Measurements from ENCODE around the gene AP1M1. TPM values are rescaled to one million over a fixed set of nuclear protein-coding genes. Genes with fewer than 3 reads are reported as not detected.

Gene AP1M1
- total RNA-seq, 5 donors from 2014 or later (not counting 1 experiment from before 2014, with no cell fraction given), result 94.9 to 171 (median 133) TPM

- Mint-ChIP-seq H3K9me3 (no peaks in the 10 kb centered on the region), H3K4me3 (peak overlapping the region in 1 of 3 donors; percentile 44), H3K27me3 (no peaks in the 10 kb centered on the region), H3K4me1 (peaks cover 9 to 33% (median 10%) of the 10 kb centered on the region in 3 donors), H3K36me3 (no peaks in the 10 kb centered on the region), H3K27ac (peak overlapping the region in 1 of 2 donors; percentile 41)
- WGBS (ENCODE audit: insufficient coverage), result 95% methylated on average over 7 of the region's 10 CpGs
- POLR2A ChIA-PET, result no interaction called here
- Histone ChIP-seq H3K27me3 (replicated peaks in 1 of 2; ENCODE audit: control insufficient read depth in 2 of 2, extremely low read depth in 1 of 2, insufficient read depth in 2 of 2, low read length in 1 of 2) (no peaks in the 10 kb centered on the region), H3K27ac (ENCODE audit: low read length) (no peak overlapping the region), H3K36me3 (ENCODE audit: control insufficient read depth in 2 of 2, extremely low read depth in 1 of 2, insufficient read depth in 1 of 2, low read length in 1 of 2) (no peaks in the 10 kb centered on the region), H3K4me1 (ENCODE audit: control insufficient read depth in 1 of 2, extremely low read depth in 1 of 2, insufficient read depth in 2 of 2, low read length in 2 of 2) (peaks cover 12 to 30% of the 10 kb centered on the region in 2 experiments), H3K4me3 (ENCODE audit: control insufficient read depth in 1 of 2, extremely low read depth in 1 of 2, low read length in 1 of 2) (no peak overlapping the region), H3K9me3 (no peaks in the 10 kb centered on the region)
- ATAC-seq (replicated peaks in 1 of 4), result no peak
- CTCF ChIA-PET, result no interaction called here
- no peak for DNase-seq
Observed at GRCh38 chr19:16249826-16250404, 52.2 kb downstream of the AP1M1 start.

GRCh38 chr19:16252459-16253205, 54.9 kb downstream of the AP1M1 start:
- CTCF ChIA-PET, result no interaction called here
- Mint-ChIP-seq H3K4me3 (no peak overlapping the region), H3K27ac (no peak overlapping the region), H3K36me3 (no peaks in the 10 kb centered on the region), H3K27me3 (no peaks in the 10 kb centered on the region), H3K4me1 (peaks cover 5 to 28% (median 7%) of the 10 kb centered on the region in 3 donors), H3K9me3 (no peaks in the 10 kb centered on the region)
- DNase-seq (no peak), ATAC-seq (replicated peaks in 1 of 4) (no peak)
- 95% methylated on average over 21 of the region's 23 CpGs for WGBS (ENCODE audit: insufficient coverage)
- POLR2A ChIA-PET, result interaction anchor here in 1 of 2 donors (0.6 kb wide), 1 partner anchor 157 kb away, joined by 3 read pairs; no protein-coding TSS in a partner anchor
- Histone ChIP-seq H3K9me3 (no peaks in the 10 kb centered on the region), H3K4me1 (ENCODE audit: control insufficient read depth in 1 of 2, extremely low read depth in 1 of 2, insufficient read depth in 2 of 2, low read length in 2 of 2) (peaks cover 3 to 34% of the 10 kb centered on the region in 2 experiments), H3K27me3 (replicated peaks in 1 of 2; ENCODE audit: control insufficient read depth in 2 of 2, extremely low read depth in 1 of 2, insufficient read depth in 2 of 2, low read length in 1 of 2) (no peaks in the 10 kb centered on the region), H3K4me3 (ENCODE audit: control insufficient read depth in 1 of 2, extremely low read depth in 1 of 2, low read length in 1 of 2) (no peak overlapping the region), H3K36me3 (ENCODE audit: control insufficient read depth in 2 of 2, extremely low read depth in 1 of 2, insufficient read depth in 1 of 2, low read length in 1 of 2) (no peaks in the 10 kb centered on the region), H3K27ac (ENCODE audit: low read length) (no peak overlapping the region)

GRCh38 chr19:16254851-16255408, 57.2 kb downstream of the AP1M1 start:
- no peak overlapping the region for H3K27ac ChIP-seq (ENCODE audit: low read length)
- H3K36me3 Mint-ChIP-seq, result no peaks in the 10 kb centered on the region
- H3K4me1 Mint-ChIP-seq, result peaks cover 13 to 34% (median 13%) of the 10 kb centered on the region in 3 donors
- ChIA-PET POLR2A (interaction anchor here in 1 of 2 donors (0.7 kb wide), 1 partner anchor 653 kb away, joined by 14 read pairs; no protein-coding TSS in a partner anchor), CTCF (interaction anchor here in 1 of 2 donors (0.8 kb wide), 1 partner anchor 74 kb away, joined by 3 read pairs; no protein-coding TSS in a partner anchor)
- no peaks in the 10 kb centered on the region for H3K36me3 ChIP-seq (ENCODE audit: control insufficient read depth in 2 of 2, extremely low read depth in 1 of 2, insufficient read depth in 1 of 2, low read length in 1 of 2)
- no peaks in the 10 kb centered on the region for H3K9me3 Mint-ChIP-seq
- H3K27me3 ChIP-seq (replicated peaks in 1 of 2; ENCODE audit: control insufficient read depth in 2 of 2, extremely low read depth in 1 of 2, insufficient read depth in 2 of 2, low read length in 1 of 2), result no peaks in the 10 kb centered on the region
- no peak for ATAC-seq (replicated peaks in 1 of 4)
- DNase-seq, result no peak
- peak overlapping the region in 1 of 2 donors; percentile 0 for H3K27ac Mint-ChIP-seq
- 100% methylated on average over 4 of the region's 6 CpGs for WGBS (ENCODE audit: insufficient coverage)
- no peaks in the 10 kb centered on the region for H3K9me3 ChIP-seq
- no peaks in the 10 kb centered on the region for H3K27me3 Mint-ChIP-seq
- peaks cover 2 to 43% of the 10 kb centered on the region in 2 experiments for H3K4me1 ChIP-seq (ENCODE audit: control insufficient read depth in 1 of 2, extremely low read depth in 1 of 2, insufficient read depth in 2 of 2, low read length in 2 of 2)
- no peak overlapping the region for H3K4me3 Mint-ChIP-seq
- H3K4me3 ChIP-seq (ENCODE audit: control insufficient read depth in 1 of 2, extremely low read depth in 1 of 2, low read length in 1 of 2), result no peak overlapping the region

- no peaks in the 10 kb centered on the region for H3K36me3 ChIP-seq (ENCODE audit: control insufficient read depth in 2 of 2, extremely low read depth in 1 of 2, insufficient read depth in 1 of 2, low read length in 1 of 2)
- no peak overlapping the region for H3K27ac Mint-ChIP-seq
- DNase-seq (no peak), ATAC-seq (replicated peaks in 1 of 4) (no peak)
- no peaks in the 10 kb centered on the region for H3K36me3 Mint-ChIP-seq
- no peak overlapping the region for H3K4me3 ChIP-seq (ENCODE audit: control insufficient read depth in 1 of 2, extremely low read depth in 1 of 2, low read length in 1 of 2)
- H3K27me3 Mint-ChIP-seq, result no peaks in the 10 kb centered on the region
- no peak overlapping the region for H3K27ac ChIP-seq (ENCODE audit: low read length)
- H3K4me3 Mint-ChIP-seq, result no peak overlapping the region
- H3K9me3 ChIP-seq, result no peaks in the 10 kb centered on the region
- peaks cover 12 to 69% of the 10 kb centered on the region in 2 experiments for H3K4me1 ChIP-seq (ENCODE audit: control insufficient read depth in 1 of 2, extremely low read depth in 1 of 2, insufficient read depth in 2 of 2, low read length in 2 of 2)
- ChIA-PET CTCF (interaction anchor here in 1 of 2 donors (0.5 kb wide), 1 partner anchor 848 kb away, joined by 3 read pairs; no protein-coding TSS in a partner anchor), POLR2A (no interaction called here)
- 93% methylated on average over 6 of the region's 8 CpGs for WGBS (ENCODE audit: insufficient coverage)
- H3K9me3 Mint-ChIP-seq, result no peaks in the 10 kb centered on the region
- H3K4me1 Mint-ChIP-seq, result peaks cover 34 to 57% (median 38%) of the 10 kb centered on the region in 3 donors
- no peaks in the 10 kb centered on the region for H3K27me3 ChIP-seq (replicated peaks in 1 of 2; ENCODE audit: control insufficient read depth in 2 of 2, extremely low read depth in 1 of 2, insufficient read depth in 2 of 2, low read length in 1 of 2)
Observed at GRCh38 chr19:16257509-16258002, 59.8 kb downstream of the AP1M1 start.

GRCh38 chr19:16258440-16258903, 60.8 kb downstream of the AP1M1 start:
- H3K4me3 Mint-ChIP-seq, result no peak overlapping the region

More at GRCh38 chr19:16258440-16258903, 60.8 kb downstream of the AP1M1 start:
- no peaks in the 10 kb centered on the region for H3K9me3 Mint-ChIP-seq
- WGBS (ENCODE audit: insufficient coverage), result 72% methylated on average over 18 of the region's 18 CpGs
- Histone ChIP-seq H3K4me1 (ENCODE audit: control insufficient read depth in 1 of 2, extremely low read depth in 1 of 2, insufficient read depth in 2 of 2, low read length in 2 of 2) (peaks cover 16 to 78% of the 10 kb centered on the region in 2 experiments), H3K27ac (ENCODE audit: low read length) (no peak overlapping the region), H3K36me3 (ENCODE audit: control insufficient read depth in 2 of 2, extremely low read depth in 1 of 2, insufficient read depth in 1 of 2, low read length in 1 of 2) (no peaks in the 10 kb centered on the region), H3K4me3 (ENCODE audit: control insufficient read depth in 1 of 2, extremely low read depth in 1 of 2, low read length in 1 of 2) (no peak overlapping the region), H3K27me3 (replicated peaks in 1 of 2; ENCODE audit: control insufficient read depth in 2 of 2, extremely low read depth in 1 of 2, insufficient read depth in 2 of 2, low read length in 1 of 2) (no peaks in the 10 kb centered on the region), H3K9me3 (no peaks in the 10 kb centered on the region)
- H3K27me3 Mint-ChIP-seq, result no peaks in the 10 kb centered on the region
- ChIA-PET CTCF (no interaction called here), POLR2A (no interaction called here)
- H3K4me1 Mint-ChIP-seq, result peaks cover 44 to 66% (median 47%) of the 10 kb centered on the region in 3 donors
- DNase-seq (no peak), ATAC-seq (replicated peaks in 1 of 4) (no peak)
- no peak overlapping the region for H3K27ac Mint-ChIP-seq
- H3K36me3 Mint-ChIP-seq, result no peaks in the 10 kb centered on the region

Measured in T-cell (primary cell).